GM21737 (cell line): ENCODE data around the gene PRR15L.

Experiments
- ATAC-seq: cut with Tn5 transposase; IDR thresholded peaks from one replicate; pipeline ENCODE4 v1.9.1; 2021; ENCODE audit warnings: mild to moderate bottlenecking, moderate library complexity; ENCODE audit not compliant: unreplicated experiment

The PRR15L gene

GRCh38 chr17:47962901-47963300 lies 5.2 kb upstream of the PRR15L start:
- no peak for ATAC-seq

GRCh38 chr17:47961406-47961805 lies 3.7 kb upstream of the PRR15L start:
- no peak for ATAC-seq

- no peak for ATAC-seq
Observed at GRCh38 chr17:47959825-47960655, 2.4 kb upstream of the PRR15L start.

GRCh38 chr17:47956791-47957590 lies 692 bp downstream of the PRR15L start:
- ATAC-seq = no peak

GRCh38 chr17:47955497-47956461 lies 1.9 kb downstream of the PRR15L start:
- ATAC-seq = no peak

- no peak for ATAC-seq
Observed at GRCh38 chr17:47953909-47954308, 3.8 kb downstream of the PRR15L start.

GRCh38 chr17:47952171-47953021 lies 5.3 kb downstream of the PRR15L start:
- ATAC-seq = no peak

GRCh38 chr17:47950448-47950847 lies 7.2 kb downstream of the PRR15L start:
- ATAC-seq = no peak

GRCh38 chr17:47949946-47950345 lies 7.7 kb downstream of the PRR15L start:
- no peak for ATAC-seq

- no peak for ATAC-seq
Observed at GRCh38 chr17:47949197-47949759, 8.4 kb downstream of the PRR15L start.

GRCh38 chr17:47948706-47949196 lies 8.9 kb downstream of the PRR15L start:
- ATAC-seq = no peak

GRCh38 chr17:47946929-47947397 lies 10.7 kb downstream of the PRR15L start:
- no peak for ATAC-seq

- ATAC-seq = no peak
Observed at GRCh38 chr17:47946516-47946915, 11.2 kb downstream of the PRR15L start.

- no peak for ATAC-seq
Observed at GRCh38 chr17:47945529-47946508, 11.9 kb downstream of the PRR15L start.

- ATAC-seq = no peak
Observed at GRCh38 chr17:47945080-47945479, 12.6 kb downstream of the PRR15L start.

- no peak for ATAC-seq
Observed at GRCh38 chr17:47942568-47942967, 15.1 kb downstream of the PRR15L start.

- ATAC-seq = no peak
Observed at GRCh38 chr17:47942096-47942510, 15.6 kb downstream of the PRR15L start.
